ENCODE results near the gene OGN. TPM values are rescaled to one million over a fixed set of nuclear protein-coding genes. Genes with fewer than 3 reads are reported as not detected.

The OGN gene, protein sequence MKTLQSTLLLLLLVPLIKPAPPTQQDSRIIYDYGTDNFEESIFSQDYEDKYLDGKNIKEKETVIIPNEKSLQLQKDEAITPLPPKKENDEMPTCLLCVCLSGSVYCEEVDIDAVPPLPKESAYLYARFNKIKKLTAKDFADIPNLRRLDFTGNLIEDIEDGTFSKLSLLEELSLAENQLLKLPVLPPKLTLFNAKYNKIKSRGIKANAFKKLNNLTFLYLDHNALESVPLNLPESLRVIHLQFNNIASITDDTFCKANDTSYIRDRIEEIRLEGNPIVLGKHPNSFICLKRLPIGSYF
- total RNA-seq, result 0.21 TPM

DNA sequence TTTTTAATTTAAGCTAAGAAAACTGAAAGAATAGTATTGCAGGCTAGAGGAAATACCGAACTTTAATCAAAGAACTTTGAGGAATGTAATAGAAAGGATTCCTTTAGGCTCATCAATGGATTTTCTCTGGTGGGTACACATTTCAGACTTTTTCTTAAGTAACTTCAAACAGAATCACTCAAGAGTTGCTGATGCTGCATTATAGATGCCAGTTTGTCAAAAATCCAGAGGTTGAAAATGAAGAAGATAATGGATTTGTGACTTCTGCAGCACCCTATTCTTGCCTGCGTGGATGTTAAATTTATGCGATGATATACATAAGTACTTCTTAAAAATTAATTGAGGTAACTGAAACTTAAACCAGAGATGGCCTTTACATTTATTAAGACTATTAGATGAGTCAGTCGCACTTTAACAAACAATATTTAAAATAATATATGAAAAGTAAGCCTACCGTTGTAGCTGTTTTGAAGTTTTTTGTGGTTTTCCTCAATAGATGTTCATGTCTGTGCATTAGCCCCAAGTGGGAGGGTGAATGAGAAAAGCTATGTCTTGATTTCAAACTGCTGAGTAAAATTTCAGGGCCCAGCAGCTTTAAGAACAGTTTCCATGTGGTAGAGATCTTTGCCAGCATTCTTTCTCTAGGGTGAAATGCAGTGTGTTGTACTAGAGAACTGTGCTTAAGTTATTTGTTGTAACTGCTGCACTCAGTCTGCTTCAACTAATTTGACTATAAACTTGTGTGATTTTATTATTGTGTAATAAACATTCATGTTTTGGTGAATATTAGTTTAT is at the start of gene OGN:
OGN (minus strand) TSS at position 537 of the 795 bp plus-strand sequence. CDS start 1,171 bp downstream, outside the sequence.
- Histone ChIP-seq H3K27me3 (ENCODE audit: insufficient read depth, low read length) (no peaks in the 10 kb centered on the region), H3K4me1 (ENCODE audit: insufficient read depth, low read length) (peaks cover 17% of the 10 kb centered on the region), H3K9me3 (ENCODE audit: low read depth, low read length) (no peaks in the 10 kb centered on the region), H3K4me3 (ENCODE audit: low read length) (no peak within 1 kb of the TSS)

DNA sequence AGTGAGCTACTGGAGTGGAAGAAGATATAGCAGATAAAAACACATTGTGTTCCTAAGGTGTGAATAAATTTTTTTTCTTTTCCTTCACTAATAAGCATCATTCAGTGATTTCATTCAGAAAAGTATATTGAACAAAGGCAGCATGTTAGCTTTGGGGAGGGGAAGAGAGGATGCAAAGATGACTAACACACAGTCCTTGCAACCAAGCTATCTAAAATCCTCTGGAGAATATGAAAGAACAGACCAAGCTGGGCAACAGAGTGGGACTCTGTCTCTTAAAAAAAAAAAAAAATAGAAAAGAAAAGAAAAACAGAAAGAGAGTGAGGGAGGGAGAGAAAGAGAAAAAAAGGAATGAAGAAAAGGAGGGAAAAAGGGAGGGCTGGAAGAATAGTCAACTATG is 42.2 kb upstream of the OGN start:
- no peaks in the 10 kb centered on the region for H3K27me3 ChIP-seq (ENCODE audit: insufficient read depth, low read length)
- no peaks in the 10 kb centered on the region for H3K9me3 ChIP-seq (ENCODE audit: low read depth, low read length)
- no peak overlapping the region for H3K4me3 ChIP-seq (ENCODE audit: low read length)
- H3K4me1 ChIP-seq (ENCODE audit: insufficient read depth, low read length), result no peaks in the 10 kb centered on the region

DNA sequence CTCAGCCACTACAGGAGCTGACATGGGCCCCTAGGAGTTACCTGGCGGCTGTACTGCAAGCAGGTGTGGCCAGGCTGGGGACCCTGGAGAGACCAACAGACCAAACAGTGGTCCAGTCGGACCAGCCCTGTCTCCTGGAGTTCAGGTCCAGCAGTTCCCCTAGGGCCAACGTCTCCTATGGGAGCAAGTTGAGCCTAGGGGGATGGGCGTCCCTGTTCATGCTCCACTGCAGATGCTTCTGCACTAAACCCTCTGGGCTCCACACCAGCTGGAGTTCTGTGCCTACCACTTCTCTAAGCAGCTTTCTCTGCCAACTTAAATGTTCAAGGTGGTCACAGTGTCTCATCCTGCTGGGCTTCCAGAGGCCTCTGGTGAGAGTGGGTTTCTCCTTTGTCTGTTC is 40.5 kb upstream of the OGN start:
- Histone ChIP-seq H3K4me3 (ENCODE audit: low read length) (no peak overlapping the region), H3K9me3 (ENCODE audit: low read depth, low read length) (no peaks in the 10 kb centered on the region), H3K4me1 (ENCODE audit: insufficient read depth, low read length) (no peaks in the 10 kb centered on the region), H3K27me3 (ENCODE audit: insufficient read depth, low read length) (no peaks in the 10 kb centered on the region)

DNA sequence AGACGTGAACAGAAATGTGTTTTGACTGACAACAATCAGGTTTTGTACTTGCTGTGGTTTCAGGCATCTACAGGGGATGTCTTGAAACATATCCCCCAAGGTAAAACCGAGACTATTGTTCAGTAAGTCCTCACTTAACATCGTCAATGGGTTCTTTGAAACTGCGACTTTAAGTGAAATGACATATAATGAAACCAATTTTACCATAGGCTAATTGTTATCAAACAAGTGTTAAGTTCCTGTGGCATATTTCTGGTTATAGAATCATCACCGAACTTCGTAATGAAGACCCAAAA is 36.3 kb upstream of the OGN start:
- Histone ChIP-seq H3K9me3 (ENCODE audit: low read depth, low read length) (no peaks in the 10 kb centered on the region), H3K27me3 (ENCODE audit: insufficient read depth, low read length) (no peaks in the 10 kb centered on the region), H3K4me3 (ENCODE audit: low read length) (no peak overlapping the region), H3K4me1 (ENCODE audit: insufficient read depth, low read length) (no peaks in the 10 kb centered on the region)

DNA sequence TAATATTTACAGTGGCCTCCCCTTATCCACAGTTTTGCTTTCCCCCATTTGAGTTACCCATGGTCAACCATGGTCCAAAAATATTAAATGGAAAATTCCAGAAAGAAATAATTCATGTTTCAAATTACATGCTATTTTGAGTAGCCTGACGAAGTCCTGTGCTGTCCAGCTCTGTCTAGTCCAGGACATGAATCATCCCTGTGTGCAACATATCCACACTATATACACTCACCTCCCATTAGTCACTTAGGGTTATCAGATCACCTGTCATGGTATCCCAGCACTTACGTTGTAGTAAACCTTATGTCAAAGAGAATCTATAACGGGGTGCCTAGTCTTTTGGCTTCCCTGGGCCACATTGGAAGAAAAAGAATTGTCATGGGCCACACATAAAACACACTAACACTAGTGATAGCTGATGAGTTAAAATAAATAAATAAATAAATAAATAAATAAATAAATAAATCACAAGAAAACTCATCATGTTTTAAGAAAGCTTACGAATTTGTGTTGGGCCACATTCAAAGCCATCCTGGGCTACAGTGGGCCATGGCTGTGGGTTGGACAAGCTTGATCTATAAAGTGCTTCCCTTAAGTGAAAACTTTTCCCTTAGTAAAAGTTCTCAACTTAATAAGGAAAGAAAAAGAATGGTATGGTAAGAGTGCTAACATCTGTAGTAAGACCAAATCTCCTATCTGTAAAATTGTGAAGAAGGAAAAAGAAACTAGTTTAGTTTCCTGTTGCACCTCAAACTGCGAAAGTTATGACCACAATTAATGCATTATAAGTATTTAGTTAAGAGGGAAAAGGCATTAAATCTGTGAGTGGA is 35.8 kb upstream of the OGN start:
- H3K9me3 ChIP-seq (ENCODE audit: low read depth, low read length), result no peaks in the 10 kb centered on the region
- no peaks in the 10 kb centered on the region for H3K4me1 ChIP-seq (ENCODE audit: insufficient read depth, low read length)
- H3K27me3 ChIP-seq (ENCODE audit: insufficient read depth, low read length), result no peaks in the 10 kb centered on the region
- no peak overlapping the region for H3K4me3 ChIP-seq (ENCODE audit: low read length)

DNA sequence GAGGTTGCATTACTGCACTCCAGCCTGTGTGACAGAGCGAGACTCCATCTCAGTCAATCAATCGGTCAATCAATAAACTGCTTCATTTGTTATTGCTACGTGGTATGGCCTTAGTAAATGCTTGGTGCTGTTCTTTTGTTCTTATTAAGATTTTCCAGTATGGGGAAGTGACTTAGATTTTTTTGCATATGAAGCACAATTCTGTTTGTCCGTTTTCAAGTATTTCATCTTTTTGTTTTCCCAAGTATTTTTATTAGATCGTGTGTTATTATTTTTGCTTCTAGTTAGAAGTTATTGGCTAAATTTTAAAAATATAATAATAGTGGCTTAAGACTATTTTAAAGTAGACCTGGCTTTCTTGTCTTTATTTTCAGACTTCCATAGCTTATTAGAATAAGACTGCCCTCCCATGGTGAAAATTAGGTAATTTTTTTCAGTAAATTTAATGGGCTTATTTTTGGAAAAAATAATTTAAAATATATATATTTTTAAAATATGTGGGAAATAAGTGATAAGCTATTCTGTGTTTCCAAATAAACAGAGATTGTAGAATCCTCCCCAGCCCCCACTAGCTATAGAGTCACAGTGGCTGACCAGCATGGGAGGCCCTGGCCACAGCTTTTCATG is 34.6 kb upstream of the OGN start:
- no peaks in the 10 kb centered on the region for H3K4me1 ChIP-seq (ENCODE audit: insufficient read depth, low read length)

DNA sequence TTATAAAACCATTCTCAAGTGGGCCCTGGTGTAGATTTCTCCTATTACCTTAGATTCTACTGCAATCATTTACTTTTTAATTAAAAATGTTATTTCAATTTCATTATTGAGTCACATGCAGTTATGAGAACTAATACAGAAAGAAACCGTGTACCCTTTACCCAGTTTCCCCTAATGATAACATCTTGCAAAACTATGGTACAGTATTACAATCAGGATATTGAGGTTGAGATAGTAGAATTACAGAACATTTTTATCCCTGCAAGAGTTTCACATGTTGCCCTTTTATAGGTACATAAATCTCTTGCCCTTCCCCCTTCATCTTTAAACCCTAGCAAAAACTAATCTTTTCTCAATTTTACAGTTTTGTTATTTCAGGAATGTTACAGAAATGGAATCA is 30.9 kb upstream of the OGN start:
- H3K4me1 ChIP-seq (ENCODE audit: insufficient read depth, low read length), result no peaks in the 10 kb centered on the region

More for the DNA sequence above, 34.6 kb upstream of the OGN start:
- Histone ChIP-seq H3K27me3 (ENCODE audit: insufficient read depth, low read length) (no peaks in the 10 kb centered on the region), H3K4me3 (ENCODE audit: low read length) (no peak overlapping the region), H3K9me3 (ENCODE audit: low read depth, low read length) (no peaks in the 10 kb centered on the region)

DNA sequence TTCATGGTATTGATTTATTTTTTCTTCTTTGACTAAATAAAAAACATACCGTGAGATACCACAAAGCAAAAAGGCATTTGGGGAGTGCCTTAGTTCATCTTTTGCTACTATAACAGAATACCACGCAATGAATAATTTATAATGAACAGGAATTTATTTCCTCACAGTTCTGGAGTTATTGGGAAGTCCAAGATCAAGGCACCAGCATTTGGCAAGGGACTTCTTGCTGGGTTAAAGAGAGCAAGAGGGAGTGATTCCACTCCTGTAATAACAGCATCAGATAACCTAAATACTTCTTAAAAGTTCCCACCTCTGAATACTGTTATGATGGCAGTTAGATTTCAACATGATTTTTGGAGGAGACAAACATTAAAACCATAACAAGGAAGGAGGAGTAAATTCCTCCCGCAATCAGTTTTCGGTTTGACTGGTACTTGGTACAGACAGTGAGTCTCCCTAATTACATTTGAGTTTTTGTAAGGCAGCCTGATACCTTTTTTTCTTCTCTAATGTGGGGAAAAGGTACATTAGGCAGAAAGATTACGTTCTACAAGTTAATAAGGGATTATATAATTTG is 28.7 kb upstream of the OGN start:
- H3K9me3 ChIP-seq (ENCODE audit: low read depth, low read length), result no peaks in the 10 kb centered on the region
- no peaks in the 10 kb centered on the region for H3K4me1 ChIP-seq (ENCODE audit: insufficient read depth, low read length)
- H3K27me3 ChIP-seq (ENCODE audit: insufficient read depth, low read length), result no peaks in the 10 kb centered on the region
- no peak overlapping the region for H3K4me3 ChIP-seq (ENCODE audit: low read length)

More for the DNA sequence above, 30.9 kb upstream of the OGN start:
- Histone ChIP-seq H3K27me3 (ENCODE audit: insufficient read depth, low read length) (no peaks in the 10 kb centered on the region), H3K4me3 (ENCODE audit: low read length) (no peak overlapping the region), H3K9me3 (ENCODE audit: low read depth, low read length) (no peaks in the 10 kb centered on the region)

DNA sequence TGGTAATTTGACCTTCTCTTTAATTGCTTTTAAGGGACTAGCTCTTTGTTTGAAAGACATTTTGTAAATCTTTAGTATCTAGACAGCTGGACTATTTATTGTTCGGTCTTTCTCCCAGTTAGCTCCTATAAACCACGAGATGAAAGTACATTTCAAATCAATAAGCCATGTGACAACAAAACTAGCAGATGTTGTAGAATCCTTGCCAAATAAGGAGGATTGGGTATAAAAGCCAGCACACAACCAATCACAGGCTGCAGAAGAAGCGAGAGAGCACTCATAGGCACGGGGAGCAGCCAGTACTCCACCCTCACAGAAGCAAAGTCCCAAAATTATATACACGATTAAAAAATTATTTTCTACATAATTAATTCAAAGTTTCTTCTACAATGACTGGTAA is 28.0 kb upstream of the OGN start:
- Histone ChIP-seq H3K9me3 (ENCODE audit: low read depth, low read length) (no peaks in the 10 kb centered on the region), H3K4me1 (ENCODE audit: insufficient read depth, low read length) (no peaks in the 10 kb centered on the region), H3K27me3 (ENCODE audit: insufficient read depth, low read length) (no peaks in the 10 kb centered on the region), H3K4me3 (ENCODE audit: low read length) (no peak overlapping the region)

DNA sequence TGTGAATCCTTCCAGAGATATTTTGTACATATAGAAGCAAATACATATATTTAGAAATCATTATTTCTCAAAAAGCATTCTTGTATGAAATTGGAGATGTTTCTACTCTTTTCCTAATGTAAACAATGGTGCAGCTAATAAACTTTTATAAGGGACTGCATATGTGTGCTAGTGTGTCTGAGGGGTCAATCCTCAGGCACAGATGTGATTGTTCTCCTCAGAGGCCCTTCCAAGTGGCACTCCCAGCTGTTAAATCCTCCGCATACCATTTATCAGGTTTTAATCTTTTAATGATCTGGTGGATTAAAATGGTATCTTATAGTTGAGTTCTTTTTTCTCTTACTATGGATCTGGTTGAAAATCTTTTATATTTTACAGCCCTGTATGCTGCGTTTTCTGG is 25.5 kb upstream of the OGN start:
- no peak overlapping the region for H3K4me3 ChIP-seq (ENCODE audit: low read length)
- no peaks in the 10 kb centered on the region for H3K9me3 ChIP-seq (ENCODE audit: low read depth, low read length)
- no peaks in the 10 kb centered on the region for H3K27me3 ChIP-seq (ENCODE audit: insufficient read depth, low read length)
- H3K4me1 ChIP-seq (ENCODE audit: insufficient read depth, low read length), result no peaks in the 10 kb centered on the region

DNA sequence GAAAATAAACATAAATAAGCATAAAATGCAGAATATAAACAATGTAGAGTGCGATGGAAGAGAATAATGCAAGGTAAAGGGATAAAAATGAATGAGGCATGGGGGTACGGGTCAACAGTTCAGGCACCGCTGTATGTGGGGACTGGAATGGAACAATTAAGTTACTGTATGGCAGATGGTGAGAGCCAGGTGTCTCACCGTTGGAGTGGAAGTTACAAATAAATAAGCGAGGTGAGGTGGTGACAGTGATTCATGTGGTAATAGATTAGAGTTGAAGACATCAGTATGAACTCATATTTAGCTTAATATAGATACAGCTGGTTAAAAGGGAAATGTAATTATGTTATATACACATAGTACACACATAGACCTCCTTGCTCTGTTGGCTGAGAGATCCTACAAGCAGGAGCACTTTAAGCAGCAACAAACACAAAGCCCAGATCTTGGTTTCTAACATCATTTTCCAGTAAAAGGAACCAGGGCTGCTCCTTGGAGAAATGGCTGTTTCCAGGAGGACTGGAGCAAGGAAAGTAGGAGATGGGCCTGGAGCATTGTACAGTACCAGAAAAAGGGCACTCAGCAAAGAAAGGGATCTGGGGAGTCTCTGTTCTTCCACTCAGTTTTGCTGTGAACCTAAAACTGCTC is 22.2 kb upstream of the OGN start:
- H3K27me3 ChIP-seq (ENCODE audit: insufficient read depth, low read length), result no peaks in the 10 kb centered on the region
- H3K4me3 ChIP-seq (ENCODE audit: low read length), result no peak overlapping the region
- H3K4me1 ChIP-seq (ENCODE audit: insufficient read depth, low read length), result no peaks in the 10 kb centered on the region
- no peaks in the 10 kb centered on the region for H3K9me3 ChIP-seq (ENCODE audit: low read depth, low read length)

DNA sequence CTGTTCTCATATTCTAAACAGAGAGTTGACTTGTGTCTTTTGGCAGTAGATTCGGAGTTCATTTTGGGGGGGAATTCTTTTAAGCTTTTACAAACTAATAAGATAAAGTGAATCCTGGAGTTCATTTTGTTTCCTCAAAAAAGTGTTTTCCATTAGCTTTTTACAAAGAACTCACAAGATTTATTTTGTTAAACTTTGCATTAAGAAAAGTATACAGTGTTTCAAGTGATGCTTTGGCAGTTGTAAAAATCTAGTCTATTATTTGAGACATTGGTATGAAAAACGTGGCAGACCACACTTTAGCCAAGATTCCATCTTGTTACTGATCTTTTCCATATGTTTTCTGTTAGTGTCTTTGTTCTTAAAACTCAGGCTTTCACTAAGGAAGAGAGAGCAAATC is 21.1 kb upstream of the OGN start:
- Histone ChIP-seq H3K9me3 (ENCODE audit: low read depth, low read length) (no peaks in the 10 kb centered on the region), H3K4me3 (ENCODE audit: low read length) (no peak overlapping the region), H3K4me1 (ENCODE audit: insufficient read depth, low read length) (no peaks in the 10 kb centered on the region), H3K27me3 (ENCODE audit: insufficient read depth, low read length) (no peaks in the 10 kb centered on the region)

DNA sequence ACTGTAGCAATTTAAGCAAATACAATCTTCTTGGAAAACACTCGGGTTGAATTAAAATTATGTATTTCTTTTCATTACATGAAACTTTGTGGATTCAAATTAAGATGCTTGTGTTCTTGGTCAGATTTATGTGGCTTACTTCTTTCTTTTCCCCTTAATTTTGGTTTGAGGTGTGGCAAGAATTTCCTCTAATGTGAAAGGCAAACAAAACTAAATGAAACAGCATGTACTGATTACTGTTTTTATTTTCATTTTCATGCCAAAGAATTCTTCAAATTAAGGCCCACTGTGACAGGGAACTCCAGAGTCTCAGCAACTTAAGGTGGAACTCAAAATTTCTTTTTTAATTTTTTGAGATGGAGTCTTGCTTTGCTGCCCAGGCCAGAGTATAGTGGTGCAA is 20.0 kb upstream of the OGN start, which contains the start of gene OMD:
OMD (minus strand) TSS at position 132 of the 400 bp plus-strand sequence. CDS start 6,913 bp downstream, outside the sequence.
- H3K4me3 ChIP-seq (ENCODE audit: low read length), result no peak within 1 kb of the TSS
- H3K4me1 ChIP-seq (ENCODE audit: insufficient read depth, low read length), result no peaks in the 10 kb centered on the region
- H3K9me3 ChIP-seq (ENCODE audit: low read depth, low read length), result no peaks in the 10 kb centered on the region
- H3K27me3 ChIP-seq (ENCODE audit: insufficient read depth, low read length), result no peaks in the 10 kb centered on the region

DNA sequence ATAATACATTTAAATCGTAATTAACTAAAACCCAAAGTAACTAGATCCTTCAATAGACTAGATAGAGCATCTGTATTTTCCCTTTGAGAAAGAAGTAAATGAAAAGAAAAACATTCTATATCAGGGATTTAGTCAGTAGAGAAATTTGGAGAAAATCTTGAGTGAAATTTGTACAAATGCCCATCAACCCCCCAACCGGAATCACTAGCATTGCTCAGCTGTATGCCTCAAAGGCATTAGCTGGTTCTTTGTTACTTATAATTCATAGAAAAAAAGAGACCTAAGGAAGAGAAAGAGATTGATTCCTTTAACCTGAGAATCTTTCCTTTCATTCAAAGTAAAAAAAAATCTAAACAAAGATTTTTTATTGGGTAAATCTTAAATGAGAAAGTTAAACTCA is 19.2 kb upstream of the OGN start:
- H3K27me3 ChIP-seq (ENCODE audit: insufficient read depth, low read length), result no peaks in the 10 kb centered on the region
- H3K9me3 ChIP-seq (ENCODE audit: low read depth, low read length), result no peaks in the 10 kb centered on the region
- H3K4me1 ChIP-seq (ENCODE audit: insufficient read depth, low read length), result no peaks in the 10 kb centered on the region
- H3K4me3 ChIP-seq (ENCODE audit: low read length), result no peak overlapping the region

Measured in mononuclear cell (primary cell).